GM12878 (cell line): ENCODE data around the gene LRRC66. TPM values are rescaled to one million over a fixed set of nuclear protein-coding genes. Genes with fewer than 3 reads are reported as not detected.

Experiments
- ATAC-seq: fragments of 200-7000 bp; cut with Tn5 transposase; 3 replicates; pipeline ENCODE4 v1.9.1; 2020; ENCODE audit warnings: mild to moderate bottlenecking, moderate library complexity
- BruUV-seq: library from RNA; stranded (reverse); fragments of 400-500 nt; replicated peaks from 2 replicates; lab custom pipeline; 2021; lab: Mats Ljungman, UMichigan
- CTCF ChIA-PET: fragments of 300-600 bp; sonication (Branson Sonifier 250); formaldehyde crosslinking; extraction: SDS; loops from one replicate; lab custom pipeline; 2021; ENCODE audit warnings: inconsistent platforms; lab: Yijun Ruan, JAX
- POLR2A ChIA-PET: fragments of 350-600 bp; formaldehyde crosslinking; extraction: SDS; loops from one replicate; lab custom pipeline; 2021; ENCODE audit warnings: inconsistent platforms; lab: Charles Lee
- RAD21 ChIA-PET: fragments of 300-600 bp; sonication (Branson Sonifier 250); formaldehyde crosslinking; loops from one replicate; lab custom pipeline; 2023; ENCODE audit warnings: antibody characterized with exemption; ENCODE audit not compliant: unreplicated experiment; lab: Charles Lee
- SMC1A ChIA-PET: fragments of 300-600 bp; sonication (Branson Sonifier 250); formaldehyde crosslinking; loops from one replicate; lab custom pipeline; 2023; ENCODE audit not compliant: unreplicated experiment, uncharacterized antibody; lab: Charles Lee
- DNase-seq: peaks from one replicate; pipeline ENCODE4 v3.0.0-alpha.2; 2011; ENCODE audit warnings: low read depth, low spot score
- FAIRE-seq: peaks from 3 replicates; lab custom pipeline; 2011; peaks lifted over from hg19 to GRCh38; lab: Jason Lieb, UNC
- H2AFZ ChIP-seq: 2 replicates; pipeline ENCODE4 v1.6.0; 2011; ENCODE audit warnings: low read depth, low read length, control low read depth; ENCODE audit not compliant: control insufficient read depth
- H3K27ac ChIP-seq: 2 replicates; pipeline ENCODE4 v1.5.1; 2011; ENCODE audit warnings: control low read depth; ENCODE audit not compliant: control insufficient read depth, insufficient read depth
- H3K27me3 ChIP-seq, 2 experiments: replicated peaks in 1 of 2; 2 replicates each; pipeline versions ENCODE4 v1.6.0 to v1.6.1; 2011; ENCODE audit warnings: low read length in 1 of 2; ENCODE audit not compliant: control insufficient read depth in 2 of 2, insufficient read depth in 2 of 2
- H3K36me3 ChIP-seq, 2 experiments: 2 replicates each; pipeline ENCODE4 v1.5.1; 2011; ENCODE audit warnings: low read length in 1 of 2; ENCODE audit not compliant: control insufficient read depth in 2 of 2, insufficient read depth in 2 of 2
- H3K4me1 ChIP-seq: 2 replicates; pipeline ENCODE4 v1.6.1; 2011; ENCODE audit warnings: mild to moderate bottlenecking, low read length, moderate library complexity, mixed read lengths; ENCODE audit not compliant: control insufficient read depth, insufficient read depth
- H3K4me2 ChIP-seq: 2 replicates; pipeline ENCODE4 v1.6.0; 2011; ENCODE audit warnings: control low read depth; ENCODE audit not compliant: control insufficient read depth, insufficient read depth
- H3K4me3 ChIP-seq: fragments of 200-600 bp; sonication (generic); 2 replicates; pipeline ENCODE4 v1.5.1; 2016
- H3K79me2 ChIP-seq: 2 replicates; pipeline ENCODE4 v1.6.0; 2011; ENCODE audit warnings: low read length; ENCODE audit not compliant: control insufficient read depth, insufficient read depth
- H3K9ac ChIP-seq: 2 replicates; pipeline ENCODE4 v1.8.0; 2011; ENCODE audit warnings: low read length, control low read depth, mixed read lengths; ENCODE audit not compliant: control insufficient read depth, insufficient read depth
- H3K9me3 ChIP-seq: replicated peaks from 3 replicates; pipeline ENCODE4 v1.5.1; 2011; ENCODE audit warnings: mild to moderate bottlenecking, low read length; ENCODE audit not compliant: control insufficient read depth, insufficient read depth
- H4K20me1 ChIP-seq: 2 replicates; pipeline ENCODE4 v1.6.0; 2011; ENCODE audit not compliant: control insufficient read depth, insufficient read depth
- E2F8 ChIP-seq: fragments of 450-650 bp; IDR thresholded peaks from 2 replicates; pipeline ENCODE4 v1.6.1; 2018; ENCODE audit warnings: mild to moderate bottlenecking, low read depth, moderate library complexity; ENCODE audit not compliant: partially characterized antibody
- ESRRA ChIP-seq: IDR thresholded peaks from 2 replicates; pipeline ENCODE4 v1.6.1; 2012; ENCODE audit warnings: mild to moderate bottlenecking, low read length, improper control_type of control experiment
- FOXM1 ChIP-seq: IDR thresholded peaks from 2 replicates; pipeline ENCODE4 v1.6.1; 2012; ENCODE audit warnings: low read depth, mild to moderate bottlenecking, inconsistent platforms, low read length, moderate library complexity
- GATAD2B ChIP-seq: fragments of 450-650 bp; conservative IDR thresholded peaks from 2 replicates; pipeline ENCODE4 v1.6.1; 2017; ENCODE audit warnings: low read depth, mild to moderate bottlenecking, moderate library complexity
- HDAC2 ChIP-seq: fragments of 200-600 bp; sonication (generic); IDR thresholded peaks from 2 replicates; pipeline ENCODE4 v1.6.1; 2017
- IKZF2 ChIP-seq, 2 experiments: fragments of 450-650 bp; IDR thresholded peaks; 2 replicates each; pipeline ENCODE4 v1.6.1; 2017; ENCODE audit warnings: mild to moderate bottlenecking in 2 of 2, moderate library complexity in 2 of 2
- IRF3 ChIP-seq: fragments of 450-650 bp; IDR thresholded peaks from 2 replicates; pipeline ENCODE4 v1.6.1; 2014; ENCODE audit warnings: mild to moderate bottlenecking
- MAX ChIP-seq: IDR thresholded peaks from 2 replicates; pipeline ENCODE4 v1.6.1; 2012; ENCODE audit warnings: low read depth, low read length, improper control_type of control experiment
- MTA2 ChIP-seq: fragments of 450-650 bp; IDR thresholded peaks from 2 replicates; pipeline ENCODE4 v1.6.1; 2016; ENCODE audit warnings: low read depth, mild to moderate bottlenecking, moderate library complexity
- NBN ChIP-seq: fragments of 450-650 bp; IDR thresholded peaks from 2 replicates; pipeline ENCODE4 v1.6.1; 2016
- NRF1 ChIP-seq: conservative IDR thresholded peaks from 2 replicates; pipeline ENCODE4 v1.6.1; 2011; ENCODE audit warnings: mild to moderate bottlenecking, low read depth, low read length, improper control_type of control experiment
- RCOR1 ChIP-seq: conservative IDR thresholded peaks from 2 replicates; pipeline ENCODE4 v1.6.1; 2012; ENCODE audit warnings: low read depth, low read length, improper control_type of control experiment
- REST ChIP-seq: IDR thresholded peaks from 2 replicates; pipeline ENCODE4 v1.6.1; 2012; ENCODE audit warnings: mild to moderate bottlenecking, low read depth, low read length
- ZBTB4 ChIP-seq: fragments of 450-650 bp; formaldehyde crosslinking; IDR thresholded peaks from 2 replicates; pipeline ENCODE4 v1.4.0; 2022; ENCODE audit warnings: mild to moderate bottlenecking, moderate library complexity
- ZSCAN29 ChIP-seq: fragments of 450-650 bp; IDR thresholded peaks from 2 replicates; pipeline ENCODE4 v1.6.1; 2017; ENCODE audit warnings: mild to moderate bottlenecking, moderate library complexity
- WGBS: methylation state at CpG from one replicate; pipeline ENCODE4 v1.1.6; 2016; ENCODE audit warnings: low lambda C conversion rate; ENCODE audit not compliant: insufficient replicate concordance, insufficient coverage; ENCODE audit errors: missing lambda C conversion rate; 5-methylcytosine and 5-hydroxymethylcytosine counted together
- in situ Hi-C: fragments of 300-500 bp; cut with MboI; formaldehyde crosslinking; loops from 9 replicates; pipeline ENCODE4 v1.14.3; 2018; ENCODE audit warnings: mixed read lengths
- intact Hi-C: fragments of 100-400 bp; cut with micrococcal nuclease; formaldehyde crosslinking; loops from one replicate; pipeline ENCODE4 v1.14.2; 2022; ENCODE audit not compliant: unreplicated experiment
- polyA plus RNA-seq, 11 experiments: library from polyadenylated mRNA; depleted of rRNA in 4 of 11; unstranded in 6 of 11; stranded (reverse) in 5 of 11; fragments of >200 nt; fragmentation: Nextera tagmentation in 4 of 11; fragmentation: Illumina TruSeq in 1 of 11; extraction: Ambion mirVana in 4 of 11; extraction: Trizol in 1 of 11; gene quantifications; 1 replicate in 1 of 11; 2 replicates in 10 of 11; pipeline versions ENCODE4 v1.2.1 to v1.2.3, GENCODE V29; 2011 to 2016; ENCODE audit warnings: inconsistent platforms in 2 of 11, missing spikeins in 2 of 11, low read depth in 1 of 11
- total RNA-seq, 4 experiments: library from RNA; depleted of rRNA in 3 of 4; stranded (reverse); fragments of >200 nt in 3 of 4; fragmentation: Illumina TruSeq in 1 of 4; extraction: Trizol in 1 of 4; gene quantifications; 2 replicates each; pipeline versions ENCODE4 v1.2.1 to v1.2.3, GENCODE V29; 2013 to 2021

Gene LRRC66
- total and polyA plus RNA-seq, 10 of the 15 experiments (the other 5 are each of a cell fraction or from before 2014, with no cell fraction given) = 0.02 to 0.18 (median 0.09) TPM; not detected in 2

- DNase-seq = no peak
- H3K27me3 ChIP-seq = peaks cover 0 to 8% of the 10 kb centered on the region in 2 experiments; a peak in 3 of 4 replicates
- ChIA-PET POLR2A (no interaction called here), RAD21 (no interaction called here), SMC1A (interaction anchor here (0.8 to 1.4 kb wide), 2 partner anchors 8 to 24 kb away, joined by 3 read pairs; no protein-coding TSS in a partner anchor), CTCF (no interaction called here)
- H3K9me3 ChIP-seq = no peaks in the 10 kb centered on the region
- H3K9ac ChIP-seq = no peak overlapping the region
- H3K36me3 ChIP-seq = no peaks in the 10 kb centered on the region
- H2AFZ ChIP-seq = no peak overlapping the region
- no peak overlapping the region for H3K27ac ChIP-seq
- H3K4me2 ChIP-seq = no peak overlapping the region
- WGBS = 66% methylated on average over 3 of the region's 3 CpGs
- in situ Hi-C loops = no loop called here
- ATAC-seq = no peak
- H3K4me3 ChIP-seq = no peak overlapping the region
- peaks cover 9% of the 10 kb centered on the region for H3K4me1 ChIP-seq
- H4K20me1 ChIP-seq = no peaks in the 10 kb centered on the region
- no TSS peak for BruUV-seq
- FAIRE-seq = no peak
- intact Hi-C loops = no loop called here
- H3K79me2 ChIP-seq = no peaks in the 10 kb centered on the region
- TF ChIP-seq GATAD2B (no peak), RCOR1 (no peak), ZSCAN29 (no peak), ZBTB4 (CRISPR knock-in tag) (no peak), HDAC2 (no peak), IKZF2 (IDR thresholded peaks at IDR 0.05) (no peak), FOXM1 (no peak), MAX (no peak), NBN (no peak), ESRRA (no peak), IRF3 (no peak), E2F8 (no peak), NRF1 (no peak), REST (no peak), MTA2 (no peak)
These were observed 34.1 kb upstream of the LRRC66 start for GRCh38 chr4:52054254-52054653.
